GM06990 (cell line): ENCODE results near the gene ZNF621.
"Not testable (repeated sequence)": the region's sequence is repeated elsewhere in the genome, so short reads cannot be mapped to it uniquely, and the experiment has no call there.

Source experiments
- DNase-seq: peaks from one replicate; pipeline ENCODE4 v3.0.0-alpha.2; 2011; ENCODE audit not compliant: insufficient read length; ENCODE audit errors: extremely low read depth
- H3K27me3 ChIP-seq: replicated peaks from 2 replicates; pipeline ENCODE4 v1.6.0; 2011; ENCODE audit warnings: low read length; ENCODE audit not compliant: control insufficient read depth, insufficient read depth
- H3K36me3 ChIP-seq: 2 replicates; pipeline ENCODE4 v1.5.1; 2011; ENCODE audit warnings: low read length; ENCODE audit not compliant: control insufficient read depth, insufficient read depth
- H3K4me3 ChIP-seq: replicated peaks from 2 replicates; pipeline ENCODE4 v1.5.1; 2011; ENCODE audit warnings: low read depth, mild to moderate bottlenecking, control low read depth, low read length
- TF ChIP-seq, protein P1 (sequence below): IDR thresholded peaks from 2 replicates; pipeline ENCODE4 v1.5.1; 2011; ENCODE audit warnings: low read length, control low read depth, mild to moderate bottlenecking, inconsistent platforms; ENCODE audit not compliant: insufficient read depth, poor library complexity, severe bottlenecking

Gene ZNF621

GRCh38 chr3:40546816-40547215 is 22.1 kb downstream of the ZNF621 start:
- Histone ChIP-seq H3K27me3 (no peaks in the 10 kb centered on the region), H3K4me3 (no peak overlapping the region), H3K36me3 (no peaks in the 10 kb centered on the region)
- TF ChIP-seq, protein P1, sequence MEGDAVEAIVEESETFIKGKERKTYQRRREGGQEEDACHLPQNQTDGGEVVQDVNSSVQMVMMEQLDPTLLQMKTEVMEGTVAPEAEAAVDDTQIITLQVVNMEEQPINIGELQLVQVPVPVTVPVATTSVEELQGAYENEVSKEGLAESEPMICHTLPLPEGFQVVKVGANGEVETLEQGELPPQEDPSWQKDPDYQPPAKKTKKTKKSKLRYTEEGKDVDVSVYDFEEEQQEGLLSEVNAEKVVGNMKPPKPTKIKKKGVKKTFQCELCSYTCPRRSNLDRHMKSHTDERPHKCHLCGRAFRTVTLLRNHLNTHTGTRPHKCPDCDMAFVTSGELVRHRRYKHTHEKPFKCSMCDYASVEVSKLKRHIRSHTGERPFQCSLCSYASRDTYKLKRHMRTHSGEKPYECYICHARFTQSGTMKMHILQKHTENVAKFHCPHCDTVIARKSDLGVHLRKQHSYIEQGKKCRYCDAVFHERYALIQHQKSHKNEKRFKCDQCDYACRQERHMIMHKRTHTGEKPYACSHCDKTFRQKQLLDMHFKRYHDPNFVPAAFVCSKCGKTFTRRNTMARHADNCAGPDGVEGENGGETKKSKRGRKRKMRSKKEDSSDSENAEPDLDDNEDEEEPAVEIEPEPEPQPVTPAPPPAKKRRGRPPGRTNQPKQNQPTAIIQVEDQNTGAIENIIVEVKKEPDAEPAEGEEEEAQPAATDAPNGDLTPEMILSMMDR, result no peak
- DNase-seq, result no peak

DNA sequence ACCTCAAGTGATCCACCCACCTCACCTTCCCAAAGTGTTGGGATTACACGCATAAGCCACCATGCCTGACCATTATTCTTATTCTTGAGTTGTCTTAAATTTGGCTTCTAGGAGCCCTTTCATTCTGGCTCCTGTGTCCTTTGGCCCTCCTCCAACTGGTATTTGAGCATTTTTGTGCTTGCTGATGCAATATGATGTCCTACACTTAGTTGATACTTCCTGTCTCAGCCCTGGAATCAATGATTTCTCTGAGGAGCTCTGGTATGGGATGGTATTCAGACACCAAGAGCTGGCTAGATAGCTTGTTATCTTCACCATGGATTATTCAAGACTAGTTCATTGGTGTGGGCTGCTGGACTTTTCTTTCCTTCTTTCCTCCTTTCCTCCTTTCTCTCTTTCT is 25.4 kb downstream of the ZNF621 start:
- TF ChIP-seq, protein P1, result no peak
- DNase-seq, result no peak
- Histone ChIP-seq H3K36me3 (no peaks in the 10 kb centered on the region), H3K27me3 (no peaks in the 10 kb centered on the region), H3K4me3 (no peak overlapping the region)

GRCh38 chr3:40557575-40558161 is 32.9 kb downstream of the ZNF621 start:
- TF ChIP-seq, protein P1, result no peak
- no peaks in the 10 kb centered on the region for H3K27me3 ChIP-seq
- DNase-seq, result peak; percentile 15
- H3K36me3 ChIP-seq, result no peaks in the 10 kb centered on the region
- no peak overlapping the region for H3K4me3 ChIP-seq

DNA sequence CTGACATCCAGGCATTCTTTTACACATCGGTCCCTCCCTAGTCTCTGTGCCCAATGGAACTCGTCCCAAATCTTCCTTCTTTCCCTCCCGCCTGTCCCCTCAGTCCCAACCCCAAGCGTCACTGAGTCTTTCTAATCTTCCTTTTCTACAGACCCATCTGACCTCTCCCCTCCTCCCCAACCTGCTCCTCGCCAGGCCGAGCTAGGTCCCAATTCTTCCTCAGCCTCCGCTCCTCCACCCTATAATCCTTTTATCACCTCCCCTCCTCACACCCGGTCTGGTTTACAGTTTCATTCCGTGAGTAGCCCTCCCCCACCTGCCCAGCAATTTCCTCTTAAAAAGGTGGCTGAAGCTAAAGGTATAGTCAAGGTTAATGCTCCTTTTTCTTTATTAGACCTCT is 37.7 kb downstream of the ZNF621 start:
- not testable (repeated sequence) for DNase-seq, H3K27me3 ChIP-seq, H3K4me3 ChIP-seq, H3K36me3 ChIP-seq

GRCh38 chr3:40565629-40566028 is 40.9 kb downstream of the ZNF621 start:
- DNase-seq, result not testable (repeated sequence)

GRCh38 chr3:40566694-40567093 is 41.9 kb downstream of the ZNF621 start:
- TF ChIP-seq, protein P1, result no peak
- Histone ChIP-seq H3K36me3 (no peaks in the 10 kb centered on the region), H3K27me3 (no peaks in the 10 kb centered on the region), H3K4me3 (no peak overlapping the region)
- DNase-seq, result no peak

More at GRCh38 chr3:40565629-40566028, 40.9 kb downstream of the ZNF621 start:
- not testable (repeated sequence) for H3K27me3 ChIP-seq, H3K4me3 ChIP-seq, H3K36me3 ChIP-seq

- no peaks in the 10 kb centered on the region; the same call in 1 of the 2 replicates for H3K27me3 ChIP-seq
- no peak for DNase-seq
- TF ChIP-seq, protein P1, result no peak
Observed at GRCh38 chr3:40572588-40572987, 47.8 kb downstream of the ZNF621 start.

More at GRCh38 chr3:40572588-40572987, 47.8 kb downstream of the ZNF621 start:
- H3K36me3 ChIP-seq, result no peaks in the 10 kb centered on the region
- H3K4me3 ChIP-seq, result no peak overlapping the region
